HepG2 (cell line): ENCODE data around the gene CABP5. TPM values are rescaled to one million over a fixed set of nuclear protein-coding genes. Genes with fewer than 3 reads are reported as not detected.

Source experiments
- ATAC-seq: fragments of 200-7000 bp; cut with Tn5 transposase; 3 replicates; pipeline ENCODE4 v1.9.1; 2020; ENCODE audit warnings: mild to moderate bottlenecking, moderate library complexity
- BruUV-seq: library from RNA; stranded (reverse); fragments of 400-500 nt; replicated peaks from 2 replicates; lab custom pipeline; 2021; lab: Mats Ljungman, UMichigan
- CTCF ChIA-PET: fragments of 300-600 bp; formaldehyde crosslinking; extraction: SDS; loops from one replicate; lab custom pipeline; 2021; ENCODE audit warnings: low total read pairs, inconsistent platforms, low intra/inter-chr PET ratio; lab: Yijun Ruan, JAX
- POLR2A ChIA-PET: fragments of 350-600 bp; sonication (Branson Sonifier 250); formaldehyde crosslinking; loops from one replicate; lab custom pipeline; 2020; ENCODE audit warnings: antibody characterized with exemption, inconsistent platforms; lab: Yijun Ruan, JAX
- DNase-seq: peaks from one replicate; pipeline ENCODE4 v3.0.0-alpha.2; 2015; ENCODE audit warnings: low spot score
- FAIRE-seq: peaks from 3 replicates; lab custom pipeline; 2011; peaks lifted over from hg19 to GRCh38; lab: Jason Lieb, UNC
- H2AFZ ChIP-seq: one replicate; pipeline ENCODE4 v1.6.1; 2011; ENCODE audit warnings: low read length, inconsistent platforms
- H3K27ac ChIP-seq: fragments of 300-600 bp; 3 replicates; pipeline ENCODE4 v1.8.0; 2011; ENCODE audit warnings: mixed run types, mild to moderate bottlenecking, mixed read lengths, low read length, inconsistent platforms; ENCODE audit not compliant: insufficient read depth; ENCODE audit errors: extremely low read length
- H3K27me3 ChIP-seq, 2 experiments: fragments of 200-600 bp in 1 of 2; 2 replicates in 1 of 2; 3 replicates in 1 of 2; pipeline versions ENCODE4 v1.6.0 to v1.8.0; 2011; ENCODE audit warnings: low read length in 2 of 2, mild to moderate bottlenecking in 2 of 2, moderate library complexity in 2 of 2, inconsistent platforms in 1 of 2; ENCODE audit not compliant: insufficient read depth in 2 of 2, control insufficient read depth in 1 of 2
- H3K36me3 ChIP-seq, 2 experiments: fragments of 200-600 bp in 1 of 2; replicated peaks in 1 of 2; 2 replicates in 1 of 2; 3 replicates in 1 of 2; pipeline versions ENCODE4 v1.5.1 to v1.8.0; 2011; ENCODE audit warnings: low read length in 2 of 2, inconsistent platforms in 1 of 2; ENCODE audit not compliant: insufficient read depth in 2 of 2, control insufficient read depth in 1 of 2
- H3K4me1 ChIP-seq: 2 replicates; pipeline ENCODE4 v1.5.1; 2012; ENCODE audit warnings: low read length, inconsistent platforms; ENCODE audit not compliant: insufficient read depth
- H3K4me2 ChIP-seq: 2 replicates; pipeline ENCODE4 v1.6.0; 2011; ENCODE audit warnings: low read depth, low read length, inconsistent platforms
- H3K4me3 ChIP-seq, 3 experiments: fragments of 200-600 bp in 1 of 3; sonication (generic), shearing (Covaris generic) in 1 of 3; replicated peaks in 1 of 3; 2 replicates each; pipeline ENCODE4 v1.5.1; 2011 to 2016; ENCODE audit warnings: low read length in 3 of 3, inconsistent platforms in 2 of 3, low read depth in 2 of 3, mild to moderate bottlenecking in 2 of 3, control low read depth in 1 of 3, mixed read lengths in 1 of 3; ENCODE audit not compliant: insufficient read depth in 1 of 3
- H3K79me2 ChIP-seq: one replicate; pipeline ENCODE4 v1.6.1; 2011; ENCODE audit warnings: low read length, inconsistent platforms; ENCODE audit not compliant: insufficient read depth
- H3K9ac ChIP-seq: 2 replicates; pipeline ENCODE4 v1.6.0; 2011; ENCODE audit warnings: mild to moderate bottlenecking, low read depth, low read length, inconsistent platforms; ENCODE audit not compliant: insufficient read depth
- H3K9me3 ChIP-seq: 2 replicates; pipeline ENCODE4 v1.5.1; 2012; ENCODE audit warnings: mild to moderate bottlenecking, low read length
- H4K20me1 ChIP-seq: 2 replicates; pipeline ENCODE4 v1.6.0; 2011; ENCODE audit warnings: inconsistent platforms, mild to moderate bottlenecking, low read length, moderate library complexity; ENCODE audit not compliant: insufficient read depth
- ATAD3A ChIP-seq: sonication (generic); formaldehyde crosslinking; IDR thresholded peaks from 2 replicates; pipeline ENCODE4 v1.4.0; 2020; ENCODE audit warnings: missing genetic modification reagents
- FLYWCH1 ChIP-seq: sonication (generic); formaldehyde crosslinking; IDR thresholded peaks from 2 replicates; pipeline ENCODE4 v1.8.1; 2023; ENCODE audit warnings: mild to moderate bottlenecking, missing genetic modification reagents
- MTF1 ChIP-seq: sonication (generic); formaldehyde crosslinking; IDR thresholded peaks from 2 replicates; pipeline ENCODE4 v1.5.0; 2020; ENCODE audit warnings: missing genetic modification reagents
- RBM39 ChIP-seq: fragments of 200-400 bp; formaldehyde crosslinking; IDR thresholded peaks from one replicate; pipeline ENCODE4 v1.6.1; 2018; ENCODE audit warnings: antibody characterized with exemption, mild to moderate bottlenecking, low read depth, low read length; ENCODE audit not compliant: poor library complexity, severe bottlenecking
- TCF7 ChIP-seq: sonication (generic); IDR thresholded peaks from 2 replicates; pipeline ENCODE4 v1.6.1; 2016; ENCODE audit warnings: antibody characterized with exemption, low read depth
- ZNF225 ChIP-seq: sonication (generic); formaldehyde crosslinking; IDR thresholded peaks from 2 replicates; pipeline ENCODE4 v1.4.0; 2020; ENCODE audit warnings: mild to moderate bottlenecking, missing genetic modification reagents
- ZNF577 ChIP-seq: sonication (generic); formaldehyde crosslinking; IDR thresholded peaks from 2 replicates; pipeline ENCODE4 v1.4.0; 2020; ENCODE audit warnings: mild to moderate bottlenecking, low read depth, missing genetic modification reagents, borderline replicate concordance
- ZNF589 ChIP-seq: sonication (generic); formaldehyde crosslinking; conservative IDR thresholded peaks from 2 replicates; pipeline ENCODE4 v1.8.0; 2022; ENCODE audit warnings: mild to moderate bottlenecking, moderate library complexity, missing genetic modification reagents
- whole genome bisulfite sequencing: methylation state at CpG from one replicate; pipeline ENCODE4 v1.1.6; 2017; ENCODE audit warnings: low lambda C conversion rate; 5-methylcytosine and 5-hydroxymethylcytosine counted together
- in situ Hi-C: cut with HindIII; loops from 2 replicates; pipeline ENCODE4 v1.10.0; 2017; ENCODE audit warnings: low pct_unique_long_range_greater_than_20kb; ENCODE audit not compliant: extremely low pct_ligation_motif_present
- intact Hi-C: fragments of 100-400 bp; cut with micrococcal nuclease; formaldehyde crosslinking; loops from one replicate; pipeline ENCODE4 v1.10.0; 2022; ENCODE audit not compliant: unreplicated experiment
- polyA plus RNA-seq, 8 experiments: library from polyadenylated mRNA; depleted of rRNA in 3 of 8; stranded (reverse) in 7 of 8; unstranded in 1 of 8; fragments of >200 nt; fragmentation: Illumina TruSeq in 4 of 8; extraction: Trizol in 4 of 8; gene quantifications; 2 replicates each; pipeline versions ENCODE4 v1.2.1 to v1.2.3, GENCODE V29; 2011 to 2016; ENCODE audit warnings: low read depth in 4 of 8, missing spikeins in 1 of 8, mixed read lengths in 1 of 8; ENCODE audit not compliant: insufficient read depth in 1 of 8
- total RNA-seq, 5 experiments: library from RNA; depleted of rRNA; stranded (reverse); fragments of >200 nt; fragmentation: Illumina TruSeq; extraction: Trizol; gene quantifications; 2 replicates each; pipeline ENCODE4 v1.2.3, GENCODE V29; 2016; ENCODE audit warnings: low read depth in 1 of 5
- TF ChIP-seq, protein P1 (sequence below), 2 experiments: fragments of 450-650 bp in 1 of 2; sonication (generic) in 1 of 2; formaldehyde crosslinking in 1 of 2; IDR thresholded peaks; 2 replicates each; pipeline versions ENCODE4 v1.6.1 to v1.8.0; 2016 to 2022; ENCODE audit warnings: antibody characterized with exemption in 1 of 2, mild to moderate bottlenecking in 1 of 2, missing genetic modification reagents in 1 of 2
- TF ChIP-seq, protein P2 (sequence below): sonication (generic); formaldehyde crosslinking; IDR thresholded peaks from 2 replicates; pipeline ENCODE4 v1.4.0; 2020; ENCODE audit warnings: mild to moderate bottlenecking, missing genetic modification reagents

Gene CABP5
- total and polyA plus RNA-seq, 2 of the 13 experiments (the other 11 are each of a cell fraction or from before 2014, with no cell fraction given), result not detected

DNA sequence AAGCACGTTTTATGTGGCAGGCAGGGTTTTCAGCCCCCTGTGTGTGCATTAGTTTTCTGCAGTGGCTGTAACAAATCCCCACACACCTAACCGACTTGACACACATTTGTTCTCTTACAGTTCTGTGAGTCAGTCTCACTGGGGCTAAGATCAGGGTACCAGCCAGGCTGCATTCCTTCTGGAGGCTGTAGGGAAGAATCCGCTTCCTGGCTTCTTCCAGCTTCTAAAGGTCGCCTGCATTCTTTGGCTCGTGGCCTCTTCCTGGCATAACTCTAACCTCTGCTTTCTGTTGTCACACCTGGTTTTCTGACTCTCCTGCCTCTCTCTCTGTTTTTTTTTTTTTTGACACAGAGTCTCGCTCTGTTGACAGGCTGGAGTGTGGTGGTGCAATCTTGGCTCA is 43.0 kb downstream of the CABP5 start:
- DNase-seq, result no peak
- intact Hi-C loops, result no loop called here
- TF ChIP-seq, protein P1, sequence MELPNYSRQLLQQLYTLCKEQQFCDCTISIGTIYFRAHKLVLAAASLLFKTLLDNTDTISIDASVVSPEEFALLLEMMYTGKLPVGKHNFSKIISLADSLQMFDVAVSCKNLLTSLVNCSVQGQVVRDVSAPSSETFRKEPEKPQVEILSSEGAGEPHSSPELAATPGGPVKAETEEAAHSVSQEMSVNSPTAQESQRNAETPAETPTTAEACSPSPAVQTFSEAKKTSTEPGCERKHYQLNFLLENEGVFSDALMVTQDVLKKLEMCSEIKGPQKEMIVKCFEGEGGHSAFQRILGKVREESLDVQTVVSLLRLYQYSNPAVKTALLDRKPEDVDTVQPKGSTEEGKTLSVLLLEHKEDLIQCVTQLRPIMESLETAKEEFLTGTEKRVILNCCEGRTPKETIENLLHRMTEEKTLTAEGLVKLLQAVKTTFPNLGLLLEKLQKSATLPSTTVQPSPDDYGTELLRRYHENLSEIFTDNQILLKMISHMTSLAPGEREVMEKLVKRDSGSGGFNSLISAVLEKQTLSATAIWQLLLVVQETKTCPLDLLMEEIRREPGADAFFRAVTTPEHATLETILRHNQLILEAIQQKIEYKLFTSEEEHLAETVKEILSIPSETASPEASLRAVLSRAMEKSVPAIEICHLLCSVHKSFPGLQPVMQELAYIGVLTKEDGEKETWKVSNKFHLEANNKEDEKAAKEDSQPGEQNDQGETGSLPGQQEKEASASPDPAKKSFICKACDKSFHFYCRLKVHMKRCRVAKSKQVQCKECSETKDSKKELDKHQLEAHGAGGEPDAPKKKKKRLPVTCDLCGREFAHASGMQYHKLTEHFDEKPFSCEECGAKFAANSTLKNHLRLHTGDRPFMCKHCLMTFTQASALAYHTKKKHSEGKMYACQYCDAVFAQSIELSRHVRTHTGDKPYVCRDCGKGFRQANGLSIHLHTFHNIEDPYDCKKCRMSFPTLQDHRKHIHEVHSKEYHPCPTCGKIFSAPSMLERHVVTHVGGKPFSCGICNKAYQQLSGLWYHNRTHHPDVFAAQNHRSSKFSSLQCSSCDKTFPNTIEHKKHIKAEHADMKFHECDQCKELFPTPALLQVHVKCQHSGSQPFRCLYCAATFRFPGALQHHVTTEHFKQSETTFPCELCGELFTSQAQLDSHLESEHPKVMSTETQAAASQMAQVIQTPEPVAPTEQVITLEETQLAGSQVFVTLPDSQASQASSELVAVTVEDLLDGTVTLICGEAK (IDR thresholded peaks at IDR 0.05), result no peak
- TF ChIP-seq, protein P1 (CRISPR knock-in tag; IDR thresholded peaks at IDR 0.05), result no peak
- TF ChIP-seq RBM39, result no peak
- TF ChIP-seq ZNF225 (CRISPR knock-in tag), result no peak
- no peak for TF ChIP-seq ATAD3A (CRISPR knock-in tag)
- no peak for TF ChIP-seq FLYWCH1
- TF ChIP-seq ZNF589 (CRISPR knock-in tag), result no peak
- no peak for TF ChIP-seq TCF7
- no peak for TF ChIP-seq ZNF577 (CRISPR knock-in tag)
- no peak for TF ChIP-seq MTF1 (CRISPR knock-in tag)
- TF ChIP-seq, protein P2, sequence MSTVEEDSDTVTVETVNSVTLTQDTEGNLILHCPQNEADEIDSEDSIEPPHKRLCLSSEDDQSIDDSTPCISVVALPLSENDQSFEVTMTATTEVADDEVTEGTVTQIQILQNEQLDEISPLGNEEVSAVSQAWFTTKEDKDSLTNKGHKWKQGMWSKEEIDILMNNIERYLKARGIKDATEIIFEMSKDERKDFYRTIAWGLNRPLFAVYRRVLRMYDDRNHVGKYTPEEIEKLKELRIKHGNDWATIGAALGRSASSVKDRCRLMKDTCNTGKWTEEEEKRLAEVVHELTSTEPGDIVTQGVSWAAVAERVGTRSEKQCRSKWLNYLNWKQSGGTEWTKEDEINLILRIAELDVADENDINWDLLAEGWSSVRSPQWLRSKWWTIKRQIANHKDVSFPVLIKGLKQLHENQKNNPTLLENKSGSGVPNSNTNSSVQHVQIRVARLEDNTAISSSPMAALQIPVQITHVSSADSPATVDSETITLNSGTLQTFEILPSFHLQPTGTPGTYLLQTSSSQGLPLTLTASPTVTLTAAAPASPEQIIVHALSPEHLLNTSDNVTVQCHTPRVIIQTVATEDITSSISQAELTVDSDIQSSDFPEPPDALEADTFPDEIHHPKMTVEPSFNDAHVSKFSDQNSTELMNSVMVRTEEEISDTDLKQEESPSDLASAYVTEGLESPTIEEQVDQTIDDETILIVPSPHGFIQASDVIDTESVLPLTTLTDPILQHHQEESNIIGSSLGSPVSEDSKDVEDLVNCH (CRISPR knock-in tag), result no peak

More for the DNA sequence above, 43.0 kb downstream of the CABP5 start:
- 38% methylated on average over 6 of the region's 6 CpGs for WGBS
- FAIRE-seq (no peak), ATAC-seq (no peak)
- Histone ChIP-seq H3K27me3 (no peaks in the 10 kb centered on the region; a peak in 1 of 5 replicates), H3K27ac (no peak overlapping the region), H3K9me3 (0 out of 2 replicates have a peak, but pooled peaks cover 4% of the 10 kb centered on the region), H3K4me1 (no peaks in the 10 kb centered on the region), H3K36me3 (no peaks in the 10 kb centered on the region), H3K4me3 (no peak overlapping the region), H3K9ac (no peak overlapping the region), H3K4me2 (no peak overlapping the region), H4K20me1 (no peaks in the 10 kb centered on the region), H3K79me2 (no peaks in the 10 kb centered on the region), H2AFZ (no peak overlapping the region)
- BruUV-seq, result no TSS peak
- ChIA-PET POLR2A (no interaction called here), CTCF (no interaction called here)
- in situ Hi-C loops, result no loop called here
